ENCODE data around the gene USP5. TPM values are rescaled to one million over a fixed set of nuclear protein-coding genes. Genes with fewer than 3 reads are reported as not detected.

Gene USP5
- polyA plus RNA-seq, 5 donors = 46.9 to 65.2 (median 53.2) TPM

DNA sequence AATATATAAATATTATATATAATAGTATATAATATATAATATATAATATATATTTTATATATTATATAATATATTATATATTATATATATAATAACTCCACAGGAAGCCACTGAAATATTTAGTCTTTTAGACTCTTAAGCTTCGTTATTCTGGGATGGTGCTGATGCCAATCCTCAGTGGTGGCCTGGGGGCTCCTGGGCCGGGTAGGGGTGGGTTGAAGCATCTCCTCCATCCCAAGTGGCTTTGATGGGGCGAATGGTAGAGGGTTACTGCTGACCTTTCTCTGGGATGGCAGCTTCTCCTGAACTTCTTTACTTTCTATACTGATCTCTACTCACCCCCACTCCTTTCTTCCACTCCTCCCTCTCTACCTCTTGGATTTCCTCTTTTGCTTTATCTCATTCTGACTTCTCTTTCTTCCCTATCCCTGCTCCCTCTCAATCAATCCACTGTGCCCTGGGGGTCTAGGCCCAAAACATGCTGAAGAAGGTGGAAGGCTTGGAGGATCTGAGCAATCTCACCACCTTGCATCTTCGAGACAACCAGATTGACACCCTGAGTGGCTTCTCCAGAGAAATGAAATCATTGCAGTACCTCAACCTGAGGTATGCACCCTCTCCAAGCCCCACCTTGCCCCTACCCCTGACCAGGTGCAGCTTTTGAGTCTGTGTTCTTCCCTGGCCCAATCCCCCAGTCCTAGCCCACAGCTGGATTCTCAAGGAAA lies 57.6 kb downstream of the USP5 start:
- no peak for DNase-seq

DNA sequence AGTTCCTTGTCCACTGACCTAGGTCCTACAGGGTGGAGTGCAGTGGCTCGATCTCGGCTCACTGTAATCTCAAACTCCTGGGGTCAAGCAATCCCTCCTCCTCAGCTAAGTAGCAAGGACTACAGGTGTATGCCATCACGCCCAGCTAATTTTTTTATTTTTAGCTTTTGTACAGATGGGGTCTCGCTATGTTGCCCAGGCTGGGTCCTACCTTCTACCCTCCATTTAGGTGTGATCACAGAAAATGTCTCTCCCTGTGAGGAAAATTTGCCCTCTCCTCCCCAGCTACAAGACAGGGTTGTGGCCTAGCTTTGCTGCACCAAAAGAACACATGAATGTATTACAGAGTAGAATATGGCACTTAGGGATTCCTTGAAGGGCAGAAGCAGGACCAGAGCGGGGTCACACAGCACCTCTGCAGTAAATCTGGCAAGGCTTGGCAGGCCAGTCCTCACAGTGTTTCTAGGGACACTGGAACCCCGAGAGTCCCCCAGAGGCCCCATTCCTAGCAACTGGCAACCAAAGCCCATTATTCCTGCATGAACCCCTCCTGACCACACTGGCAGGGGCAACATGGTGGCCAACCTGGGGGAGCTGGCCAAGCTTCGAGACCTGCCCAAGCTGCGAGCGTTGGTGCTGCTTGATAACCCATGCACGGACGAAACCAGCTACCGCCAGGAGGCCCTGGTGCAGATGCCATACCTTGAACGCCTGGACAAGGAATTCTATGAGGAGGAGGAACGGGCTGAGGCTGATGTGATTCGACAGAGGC lies 60.4 kb downstream of the USP5 start:
- DNase-seq = no peak

DNA sequence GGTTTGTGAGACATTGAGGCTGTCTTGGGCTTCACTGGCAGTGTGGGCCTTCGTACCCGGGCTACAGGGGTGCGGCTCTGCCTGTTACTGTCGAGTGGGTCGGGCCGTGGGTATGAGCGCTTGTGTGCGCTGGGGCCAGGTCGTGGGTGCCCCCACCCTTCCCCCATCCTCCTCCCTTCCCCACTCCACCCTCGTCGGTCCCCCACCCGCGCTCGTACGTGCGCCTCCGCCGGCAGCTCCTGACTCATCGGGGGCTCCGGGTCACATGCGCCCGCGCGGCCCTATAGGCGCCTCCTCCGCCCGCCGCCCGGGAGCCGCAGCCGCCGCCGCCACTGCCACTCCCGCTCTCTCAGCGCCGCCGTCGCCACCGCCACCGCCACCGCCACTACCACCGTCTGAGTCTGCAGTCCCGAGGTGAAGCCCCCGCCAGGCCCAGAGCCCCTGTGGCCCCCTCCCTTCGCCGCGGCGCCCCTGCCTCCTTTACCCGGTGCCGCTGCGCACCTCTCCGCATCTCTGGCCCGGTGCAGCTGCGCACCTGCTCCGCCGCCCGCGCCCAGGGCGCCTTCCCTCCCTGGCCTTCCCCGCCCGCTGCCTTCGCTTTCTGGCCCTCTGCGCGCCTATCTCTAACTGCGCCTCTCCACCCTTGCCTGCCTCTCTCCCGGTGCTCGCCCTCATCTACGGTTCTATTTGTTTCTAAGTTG lies 62.4 kb downstream of the USP5 start, which contains the start of gene ENO2:
TSS of gene ENO2 (plus strand) at position 335 of the 701 bp plus-strand sequence. CDS start 1,253 bp downstream, outside the sequence.
- DNase-seq = peak in 1 of 2 donors; percentile 38

DNA sequence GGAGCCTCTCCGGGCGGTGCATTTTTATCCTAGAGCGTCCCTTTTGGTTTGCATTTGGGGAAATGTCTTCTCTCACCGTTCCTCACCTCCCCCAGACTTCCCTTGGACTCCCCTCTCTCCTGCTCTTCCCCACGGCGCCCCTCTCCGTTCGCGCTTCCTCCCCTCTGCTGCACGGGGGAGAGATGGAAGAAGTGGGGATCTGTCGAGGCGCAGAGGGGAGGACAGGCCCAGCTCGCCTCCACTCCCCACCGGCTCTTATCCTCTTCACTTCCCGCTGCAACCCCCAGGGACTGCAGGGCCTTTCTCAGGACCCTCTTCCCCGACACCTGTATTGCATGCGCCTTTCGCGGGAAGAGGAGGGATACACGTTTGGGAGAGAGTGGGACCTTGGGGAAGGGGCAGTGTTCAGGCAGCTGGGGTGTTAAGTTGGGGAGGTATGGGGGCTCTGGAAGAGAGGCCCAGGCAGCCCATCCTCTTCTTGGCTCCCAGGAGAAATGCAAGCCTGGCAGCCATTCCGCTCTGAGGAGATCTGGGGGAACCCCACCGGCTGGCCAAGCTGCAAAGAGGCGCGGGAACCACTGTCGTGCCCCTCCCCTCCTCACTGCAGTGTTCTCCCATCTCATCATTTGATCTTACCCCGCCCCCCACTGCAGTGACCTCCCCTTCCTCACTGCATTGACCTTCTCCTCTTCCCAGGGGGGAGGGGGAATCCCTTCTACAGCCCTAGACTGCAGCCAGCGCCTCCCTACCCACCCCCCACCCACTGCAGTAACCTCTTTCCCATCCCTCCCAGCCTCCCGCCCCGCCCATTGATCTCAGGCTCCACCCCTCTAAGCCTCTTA lies 63.2 kb downstream of the USP5 start:
- DNase-seq = no peak

DNA sequence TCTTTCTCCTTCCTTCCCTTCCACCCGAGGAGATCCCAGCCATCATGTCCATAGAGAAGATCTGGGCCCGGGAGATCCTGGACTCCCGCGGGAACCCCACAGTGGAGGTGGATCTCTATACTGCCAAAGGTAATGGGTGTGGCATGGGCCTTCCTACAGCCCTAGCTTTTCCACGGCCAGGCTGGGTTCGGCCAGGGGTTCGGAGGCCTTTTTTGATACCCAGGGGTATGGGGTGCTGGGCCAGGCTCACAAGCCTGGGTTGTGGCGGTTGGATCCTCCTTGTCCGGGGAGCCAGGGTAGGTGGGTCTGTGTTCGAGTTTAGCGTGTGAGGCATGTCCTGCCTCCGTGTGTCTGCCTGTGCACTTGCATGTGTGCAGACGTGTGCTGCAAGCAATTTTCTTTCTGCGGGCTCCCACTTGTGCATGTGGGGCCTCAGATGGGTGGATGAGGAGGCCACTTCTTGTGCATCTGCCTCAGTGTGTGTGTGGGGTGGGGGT lies 63.9 kb downstream of the USP5 start:
- DNase-seq = no peak

Other genes starting within 250 kb of the USP5 start
- gene CHD4, start 244.8 kb upstream of the USP5 start, polyA plus RNA-seq (ENCODE audit: insufficient read depth in 1 of 5, insufficient read length in 5 of 5, low replicate concordance in 1 of 5) = 100 to 1,000 TPM; 196 to 268 (median 221) TPM
- gene LPAR5, start 216.2 kb upstream of the USP5 start, polyA plus RNA-seq (ENCODE audit: insufficient read depth in 1 of 5, insufficient read length in 5 of 5, low replicate concordance in 1 of 5) = 1 to 10 TPM; 1.3 to 2.1 (median 1.3) TPM
- 1 to 10 TPM; 5.5 to 7.4 (median 6.5) TPM for gene ACRBP, start 204.7 kb upstream of the USP5 start, polyA plus RNA-seq (ENCODE audit: insufficient read depth in 1 of 5, insufficient read length in 5 of 5, low replicate concordance in 1 of 5)
- 100 to 1,000 TPM in 3 of 5 donors, 10 to 100 TPM in 2; 89.5 to 116 (median 109) TPM for gene ING4, start 189.0 kb upstream of the USP5 start, polyA plus RNA-seq (ENCODE audit: insufficient read depth in 1 of 5, insufficient read length in 5 of 5, low replicate concordance in 1 of 5)
- 10 to 100 TPM; 79.4 to 98.5 (median 86.1) TPM for gene ZNF384, start 162.8 kb upstream of the USP5 start, polyA plus RNA-seq (ENCODE audit: insufficient read depth in 1 of 5, insufficient read length in 5 of 5, low replicate concordance in 1 of 5)
- 10 to 100 TPM in 1 of 5 donors, 1 to 10 TPM in 4; 5.2 to 10.4 (median 6.7) TPM for gene PIANP, start 151.3 kb upstream of the USP5 start, polyA plus RNA-seq (ENCODE audit: insufficient read depth in 1 of 5, insufficient read length in 5 of 5, low replicate concordance in 1 of 5)
- gene COPS7A, start 128.1 kb upstream of the USP5 start, polyA plus RNA-seq (ENCODE audit: insufficient read depth in 1 of 5, insufficient read length in 5 of 5, low replicate concordance in 1 of 5) = 10 to 100 TPM; 48.4 to 59.1 (median 56.3) TPM
- 100 to 1,000 TPM; 147 to 203 (median 179) TPM for gene MLF2, start 99.0 kb upstream of the USP5 start, polyA plus RNA-seq (ENCODE audit: insufficient read depth in 1 of 5, insufficient read length in 5 of 5, low replicate concordance in 1 of 5)
- 1,000 to 10,000 TPM in 1 of 5 donors, 100 to 1,000 TPM in 4; 621 to 1,050 (median 719) TPM for gene PTMS, start 85.8 kb upstream of the USP5 start, polyA plus RNA-seq (ENCODE audit: insufficient read depth in 1 of 5, insufficient read length in 5 of 5, low replicate concordance in 1 of 5)
- gene LAG3, start 79.6 kb upstream of the USP5 start, polyA plus RNA-seq (ENCODE audit: insufficient read depth in 1 of 5, insufficient read length in 5 of 5, low replicate concordance in 1 of 5) = 1 to 10 TPM; 1.3 to 2.9 (median 1.7) TPM
- gene CD4, start 62.6 kb upstream of the USP5 start, polyA plus RNA-seq (ENCODE audit: insufficient read depth in 1 of 5, insufficient read length in 5 of 5, low replicate concordance in 1 of 5) = 100 to 1,000 TPM in 1 of 5 donors, 10 to 100 TPM in 4; 73.5 to 108 (median 89.3) TPM
- gene GPR162, start 30.3 kb upstream of the USP5 start, polyA plus RNA-seq (ENCODE audit: insufficient read depth in 1 of 5, insufficient read length in 5 of 5, low replicate concordance in 1 of 5) = 10 to 100 TPM in 4 of 5 donors, 1 to 10 TPM in 1; 7.1 to 17.0 (median 12.1) TPM
- 10 to 100 TPM; 14.5 to 40.9 (median 21.7) TPM for gene P3H3, start 23.7 kb upstream of the USP5 start, polyA plus RNA-seq (ENCODE audit: insufficient read depth in 1 of 5, insufficient read length in 5 of 5, low replicate concordance in 1 of 5)
- 1 to 10 TPM; 3.5 to 8.4 (median 6.0) TPM for gene GNB3, start 11.2 kb upstream of the USP5 start, polyA plus RNA-seq (ENCODE audit: insufficient read depth in 1 of 5, insufficient read length in 5 of 5, low replicate concordance in 1 of 5)
- 10 to 100 TPM; 23.4 to 69.1 (median 38.0) TPM for gene CDCA3, start 864 bp upstream of the USP5 start, polyA plus RNA-seq (ENCODE audit: insufficient read depth in 1 of 5, insufficient read length in 5 of 5, low replicate concordance in 1 of 5)
- gene TPI1, start 15.4 kb downstream of the USP5 start, polyA plus RNA-seq (ENCODE audit: insufficient read depth in 1 of 5, insufficient read length in 5 of 5, low replicate concordance in 1 of 5) = 100 to 1,000 TPM; 420 to 565 (median 460) TPM
- gene SPSB2, start 21.2 kb downstream of the USP5 start, polyA plus RNA-seq (ENCODE audit: insufficient read depth in 1 of 5, insufficient read length in 5 of 5, low replicate concordance in 1 of 5) = 10 to 100 TPM in 1 of 5 donors, 1 to 10 TPM in 4; 4.1 to 17.1 (median 5.6) TPM
- 10 to 100 TPM; 14.1 to 34.8 (median 26.6) TPM for gene LRRC23, start 52.7 kb downstream of the USP5 start, polyA plus RNA-seq (ENCODE audit: insufficient read depth in 1 of 5, insufficient read length in 5 of 5, low replicate concordance in 1 of 5)
- gene ENO2, start 62.4 kb downstream of the USP5 start, polyA plus RNA-seq (ENCODE audit: insufficient read depth in 1 of 5, insufficient read length in 5 of 5, low replicate concordance in 1 of 5) = 10 to 100 TPM in 4 of 5 donors, 1 to 10 TPM in 1; 9.0 to 17.8 (median 14.9) TPM
- gene ATN1, start 75.8 kb downstream of the USP5 start, polyA plus RNA-seq (ENCODE audit: insufficient read depth in 1 of 5, insufficient read length in 5 of 5, low replicate concordance in 1 of 5) = 100 to 1,000 TPM in 3 of 5 donors, 10 to 100 TPM in 2; 80.2 to 135 (median 118) TPM
- gene RNU7-1, start 91.7 kb downstream of the USP5 start, polyA plus RNA-seq (ENCODE audit: insufficient read depth in 1 of 5, insufficient read length in 5 of 5, low replicate concordance in 1 of 5) = 10 to 100 TPM in 1 of 5 donors, 1 to 10 TPM in 2, not detected in 2; 5.9 to 20.2 (median 7.9) TPM
- 100 to 1,000 TPM; 179 to 281 (median 188) TPM for gene C12orf57, start 91.9 kb downstream of the USP5 start, polyA plus RNA-seq (ENCODE audit: insufficient read depth in 1 of 5, insufficient read length in 5 of 5, low replicate concordance in 1 of 5)
- 10 to 100 TPM; 15.1 to 21.8 (median 19.0) TPM for gene PTPN6, start 99.2 kb downstream of the USP5 start, polyA plus RNA-seq (ENCODE audit: insufficient read depth in 1 of 5, insufficient read length in 5 of 5, low replicate concordance in 1 of 5)
- gene PHB2, start 118.5 kb downstream of the USP5 start, polyA plus RNA-seq (ENCODE audit: insufficient read depth in 1 of 5, insufficient read length in 5 of 5, low replicate concordance in 1 of 5) = 100 to 1,000 TPM; 274 to 333 (median 302) TPM
- 10 to 100 TPM; 43.5 to 52.7 (median 50.2) TPM for gene EMG1, start 118.8 kb downstream of the USP5 start, polyA plus RNA-seq (ENCODE audit: insufficient read depth in 1 of 5, insufficient read length in 5 of 5, low replicate concordance in 1 of 5)
- 10 to 100 TPM; 56.7 to 67.9 (median 60.4) TPM for gene LPCAT3, start 166.3 kb downstream of the USP5 start, polyA plus RNA-seq (ENCODE audit: insufficient read depth in 1 of 5, insufficient read length in 5 of 5, low replicate concordance in 1 of 5)
- gene C1S, start 208.6 kb downstream of the USP5 start, polyA plus RNA-seq (ENCODE audit: insufficient read depth in 1 of 5, insufficient read length in 5 of 5, low replicate concordance in 1 of 5) = 100 to 1,000 TPM in 4 of 5 donors, 10 to 100 TPM in 1; 97.0 to 139 (median 120) TPM
- 10 to 100 TPM; 78.8 to 96.0 (median 90.9) TPM for gene C1R, start 240.3 kb downstream of the USP5 start, polyA plus RNA-seq (ENCODE audit: insufficient read depth in 1 of 5, insufficient read length in 5 of 5, low replicate concordance in 1 of 5)